Suprapubic skin (tissue), 4 donors: ENCODE data around the gene SHOC2.

Source experiments
- CTCF ChIP-seq, 2 donors: fragments of 200-600 bp in 1 of 2; fragments of 450-650 bp in 1 of 2; sonication (generic) in 1 of 2; IDR thresholded peaks; one replicate each; pipeline ENCODE4 v1.5.1; 2016 to 2019; ENCODE audit warnings: antibody characterized with exemption in 2 of 2, mild to moderate bottlenecking in 1 of 2, moderate library complexity in 1 of 2
- EP300 ChIP-seq: sonication (generic); formaldehyde crosslinking; IDR thresholded peaks from one replicate; pipeline ENCODE4 v1.6.1; 2017; ENCODE audit warnings: antibody characterized with exemption
- POLR2A ChIP-seq, 2 donors: fragments of 450-650 bp; IDR thresholded peaks; one replicate each; pipeline ENCODE4 v1.6.1; 2017; ENCODE audit warnings: antibody characterized with exemption in 2 of 2, mild to moderate bottlenecking in 2 of 2, moderate library complexity in 2 of 2
- POLR2AphosphoS5 ChIP-seq, 3 donors: sonication (generic); formaldehyde crosslinking; IDR thresholded peaks; one replicate each; pipeline ENCODE4 v1.6.1; 2017; ENCODE audit warnings: antibody characterized with exemption in 3 of 3

GRCh38 chr10:110980807-110981206 is 61.4 kb downstream of the SHOC2 start:
- TF ChIP-seq CTCF (IDR thresholded peaks at IDR 0.05) (no peak), POLR2A (IDR thresholded peaks at IDR 0.05) (no peak), EP300 (no peak), POLR2AphosphoS5 (IDR thresholded peaks at IDR 0.05) (no peak)
